Measurements from ENCODE around the gene AKR1C4. TPM values are rescaled to one million over a fixed set of nuclear protein-coding genes. Genes with fewer than 3 reads are reported as not detected.
"Not testable (repeated sequence)": the region's sequence is repeated elsewhere in the genome, so short reads cannot be mapped to it uniquely, and the experiment has no call there.

The AKR1C4 gene
- total RNA-seq, 2 experiments from 2014 or later, result not detected

GRCh38 chr10:5242585-5242984 lies 45.9 kb downstream of the AKR1C4 start:
- peaks cover 2% of the 10 kb centered on the region for H3K27me3 Mint-ChIP-seq
- H3K4me1 Mint-ChIP-seq (ENCODE audit: low read depth), result no peaks in the 10 kb centered on the region
- no peak overlapping the region for H3K27ac Mint-ChIP-seq
- no peak for ATAC-seq
- DNase-seq, result no peak
- peaks cover 6% of the 10 kb centered on the region for H3K9me3 Mint-ChIP-seq
- no peak overlapping the region for H3K4me3 Mint-ChIP-seq
- peaks cover 5% of the 10 kb centered on the region for H3K36me3 Mint-ChIP-seq (ENCODE audit: low read depth)
- no peak for TF ChIP-seq CTCF (IDR thresholded peaks at IDR 0.05)
- ChIA-PET CTCF (no interaction called here), POLR2A (no interaction called here)
- intact Hi-C loops (cut with micrococcal nuclease), result no loop called here

- Mint-ChIP-seq H3K27ac (no peak overlapping the region), H3K27me3 (peaks cover 2% of the 10 kb centered on the region), H3K4me1 (ENCODE audit: low read depth) (no peaks in the 10 kb centered on the region), H3K4me3 (no peak overlapping the region), H3K36me3 (ENCODE audit: low read depth) (no peaks in the 10 kb centered on the region), H3K9me3 (no peaks in the 10 kb centered on the region)
- DNase-seq, result no peak
- ChIA-PET CTCF (no interaction called here), POLR2A (no interaction called here)
- intact Hi-C loops (cut with micrococcal nuclease), result no loop called here
- ATAC-seq, result no peak
- no peak for TF ChIP-seq CTCF (IDR thresholded peaks at IDR 0.05)
Observed at GRCh38 chr10:5243521-5243987, 46.9 kb downstream of the AKR1C4 start.

- Mint-ChIP-seq H3K36me3 (ENCODE audit: low read depth) (no peaks in the 10 kb centered on the region), H3K27ac (no peak overlapping the region), H3K9me3 (no peaks in the 10 kb centered on the region), H3K4me1 (ENCODE audit: low read depth) (no peaks in the 10 kb centered on the region), H3K4me3 (no peak overlapping the region), H3K27me3 (no peaks in the 10 kb centered on the region)
- TF ChIP-seq CTCF (IDR thresholded peaks at IDR 0.05), result no peak
- POLR2A ChIA-PET, result no interaction called here
- CTCF ChIA-PET, result no interaction called here
- no peak for ATAC-seq
- intact Hi-C loops (cut with micrococcal nuclease), result no loop called here
- DNase-seq, result no peak
Observed at GRCh38 chr10:5252177-5253037, 55.8 kb downstream of the AKR1C4 start.

GRCh38 chr10:5254488-5254887 lies 57.9 kb downstream of the AKR1C4 start:
- TF ChIP-seq CTCF (IDR thresholded peaks at IDR 0.05), result no peak
- ATAC-seq (no peak), DNase-seq (no peak)
- intact Hi-C loops (cut with micrococcal nuclease), result no loop called here
- no peaks in the 10 kb centered on the region for H3K4me1 Mint-ChIP-seq (ENCODE audit: low read depth)
- no peaks in the 10 kb centered on the region for H3K27me3 Mint-ChIP-seq
- H3K4me3 Mint-ChIP-seq, result no peak overlapping the region
- H3K9me3 Mint-ChIP-seq, result no peaks in the 10 kb centered on the region
- ChIA-PET CTCF (no interaction called here), POLR2A (no interaction called here)
- H3K36me3 Mint-ChIP-seq (ENCODE audit: low read depth), result no peaks in the 10 kb centered on the region
- H3K27ac Mint-ChIP-seq, result no peak overlapping the region

- H3K4me3 Mint-ChIP-seq; ATAC-seq; H3K4me1 Mint-ChIP-seq (ENCODE audit: low read depth); POLR2A ChIA-PET; H3K9me3 Mint-ChIP-seq; CTCF ChIA-PET; H3K27me3 Mint-ChIP-seq; DNase-seq; H3K36me3 Mint-ChIP-seq (ENCODE audit: low read depth); intact Hi-C loops (cut with micrococcal nuclease); H3K27ac Mint-ChIP-seq: not testable (repeated sequence)
Observed at GRCh38 chr10:5257768-5258167, 61.1 kb downstream of the AKR1C4 start.
